ENCODE measurements around the gene FBLN1. TPM values are rescaled to one million over a fixed set of nuclear protein-coding genes. Genes with fewer than 3 reads are reported as not detected.
"Not testable (repeated sequence)": the region's sequence is repeated elsewhere in the genome, so short reads cannot be mapped to it uniquely, and the experiment has no call there.

FBLN1 gene
- total RNA-seq, 1 donor from 2014 or later = 211 TPM

- peak overlapping the region; percentile 49 for H3K4me3 Mint-ChIP-seq (ENCODE audit: unreplicated experiment)
- peak; percentile 97 for DNase-seq (ENCODE audit: extremely low spot score, unreplicated experiment)
- H3K27me3 Mint-ChIP-seq (ENCODE audit: unreplicated experiment) = no peaks in the 10 kb centered on the region
- no peaks in the 10 kb centered on the region for H3K9me3 Mint-ChIP-seq (ENCODE audit: unreplicated experiment)
- H3K36me3 Mint-ChIP-seq (ENCODE audit: unreplicated experiment) = peaks cover 22% of the 10 kb centered on the region
- H3K4me1 Mint-ChIP-seq (ENCODE audit: unreplicated experiment) = peaks cover 48% of the 10 kb centered on the region
- TF ChIP-seq CTCF (IDR thresholded peaks at IDR 0.05) = no peak
- peak overlapping the region; percentile 98 for H3K27ac Mint-ChIP-seq (ENCODE audit: unreplicated experiment)
Measured at GRCh38 chr22:45537734-45538181, 35.1 kb downstream of the FBLN1 start.

GRCh38 chr22:45538281-45538680 lies 35.6 kb downstream of the FBLN1 start:
- H3K27ac Mint-ChIP-seq (ENCODE audit: unreplicated experiment) = peak overlapping the region; percentile 98
- H3K36me3 Mint-ChIP-seq (ENCODE audit: unreplicated experiment) = peaks cover 26% of the 10 kb centered on the region
- DNase-seq (ENCODE audit: extremely low spot score, unreplicated experiment) = no peak
- TF ChIP-seq CTCF (IDR thresholded peaks at IDR 0.05) = no peak
- peak overlapping the region; percentile 49 for H3K4me3 Mint-ChIP-seq (ENCODE audit: unreplicated experiment)
- H3K27me3 Mint-ChIP-seq (ENCODE audit: unreplicated experiment) = no peaks in the 10 kb centered on the region
- H3K9me3 Mint-ChIP-seq (ENCODE audit: unreplicated experiment) = no peaks in the 10 kb centered on the region
- peaks cover 48% of the 10 kb centered on the region for H3K4me1 Mint-ChIP-seq (ENCODE audit: unreplicated experiment)

DNA sequence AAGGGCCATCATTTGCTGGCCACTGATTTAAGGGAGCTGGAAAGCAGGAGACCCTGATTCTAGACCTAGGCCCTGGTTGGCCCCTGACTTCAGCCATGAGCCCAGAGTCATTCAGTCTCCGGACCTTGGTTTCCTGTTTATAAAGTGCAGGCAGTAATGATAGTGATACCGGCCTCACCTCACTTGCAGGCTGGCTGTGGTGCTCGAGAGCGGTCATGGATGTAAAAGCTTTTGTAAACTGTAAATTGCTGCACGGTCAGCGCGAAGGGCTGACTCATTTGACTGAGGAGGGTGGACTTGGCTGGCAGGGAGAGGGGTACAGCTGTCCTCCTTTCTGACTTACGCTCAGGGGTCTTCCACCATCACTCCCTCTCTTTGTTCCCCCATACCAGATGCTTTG lies 37.4 kb downstream of the FBLN1 start:
- H3K27ac Mint-ChIP-seq (ENCODE audit: unreplicated experiment) = peak overlapping the region; percentile 14
- H3K36me3 Mint-ChIP-seq (ENCODE audit: unreplicated experiment) = peaks cover 28% of the 10 kb centered on the region
- no peak overlapping the region for H3K4me3 Mint-ChIP-seq (ENCODE audit: unreplicated experiment)
- TF ChIP-seq CTCF (IDR thresholded peaks at IDR 0.05) = no peak
- no peaks in the 10 kb centered on the region for H3K27me3 Mint-ChIP-seq (ENCODE audit: unreplicated experiment)
- H3K4me1 Mint-ChIP-seq (ENCODE audit: unreplicated experiment) = peaks cover 32% of the 10 kb centered on the region
- no peak for DNase-seq (ENCODE audit: extremely low spot score, unreplicated experiment)
- H3K9me3 Mint-ChIP-seq (ENCODE audit: unreplicated experiment) = no peaks in the 10 kb centered on the region

DNA sequence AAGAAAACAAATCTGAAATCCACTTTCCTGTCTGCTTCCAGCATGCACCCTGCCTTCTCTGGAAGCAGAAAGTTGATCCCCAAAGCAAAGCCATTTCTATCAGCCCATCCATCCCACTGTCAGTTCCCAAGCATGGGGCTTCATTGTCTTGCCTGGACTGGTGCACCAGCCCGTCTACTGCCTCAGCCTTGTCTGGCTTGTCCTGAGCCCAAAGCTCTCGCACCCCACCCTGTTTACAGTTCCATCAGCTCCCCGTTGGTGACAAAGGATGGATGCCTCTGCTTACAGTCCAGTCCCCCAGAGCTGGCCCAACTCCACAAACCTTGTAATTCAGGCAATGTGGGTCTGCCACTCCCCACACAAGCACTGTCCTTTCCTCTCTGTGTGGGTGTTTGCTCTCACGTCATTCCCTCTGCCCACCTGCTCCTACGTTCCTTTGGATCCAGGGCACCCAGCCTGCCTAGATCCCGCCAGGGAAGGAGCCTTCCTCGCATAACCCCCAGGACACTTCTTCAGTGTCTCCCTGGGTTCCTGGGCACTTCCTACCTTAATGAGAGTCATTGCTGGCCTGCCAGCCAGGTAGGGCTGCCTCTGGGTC lies 38.8 kb downstream of the FBLN1 start:
- no peak for DNase-seq (ENCODE audit: extremely low spot score, unreplicated experiment)
- H3K4me1 Mint-ChIP-seq (ENCODE audit: unreplicated experiment) = peaks cover 31% of the 10 kb centered on the region
- no peak for TF ChIP-seq CTCF (IDR thresholded peaks at IDR 0.05)
- no peak overlapping the region for H3K4me3 Mint-ChIP-seq (ENCODE audit: unreplicated experiment)
- H3K9me3 Mint-ChIP-seq (ENCODE audit: unreplicated experiment) = no peaks in the 10 kb centered on the region
- no peaks in the 10 kb centered on the region for H3K27me3 Mint-ChIP-seq (ENCODE audit: unreplicated experiment)
- H3K27ac Mint-ChIP-seq (ENCODE audit: unreplicated experiment) = peak overlapping the region; percentile 44
- peaks cover 33% of the 10 kb centered on the region for H3K36me3 Mint-ChIP-seq (ENCODE audit: unreplicated experiment)

DNA sequence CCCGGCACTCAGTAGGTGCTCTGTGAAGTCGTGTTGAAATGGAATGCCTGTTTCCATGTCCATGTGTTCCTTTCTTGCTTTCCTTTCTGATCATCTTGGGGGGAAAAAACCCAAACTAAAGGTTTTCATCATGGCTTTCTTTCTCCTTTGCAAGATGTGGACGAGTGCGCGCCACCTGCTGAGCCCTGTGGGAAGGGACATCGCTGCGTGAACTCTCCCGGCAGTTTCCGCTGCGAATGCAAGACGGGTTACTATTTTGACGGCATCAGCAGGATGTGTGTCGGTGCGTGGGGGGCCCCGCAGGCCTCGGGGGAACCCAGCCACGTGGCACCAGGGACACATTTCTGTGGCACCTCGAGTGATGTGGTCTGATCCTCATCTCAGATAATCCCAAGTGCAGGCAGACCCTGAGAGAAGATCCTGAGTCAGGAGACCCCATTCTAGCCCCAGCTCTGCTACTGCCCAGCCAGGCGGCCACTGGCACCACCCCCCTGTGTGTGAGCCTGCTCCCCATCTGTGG lies 39.4 kb downstream of the FBLN1 start:
- no peaks in the 10 kb centered on the region for H3K9me3 Mint-ChIP-seq (ENCODE audit: unreplicated experiment)
- peaks cover 36% of the 10 kb centered on the region for H3K36me3 Mint-ChIP-seq (ENCODE audit: unreplicated experiment)
- peaks cover 26% of the 10 kb centered on the region for H3K4me1 Mint-ChIP-seq (ENCODE audit: unreplicated experiment)
- DNase-seq (ENCODE audit: extremely low spot score, unreplicated experiment) = no peak
- peak overlapping the region; percentile 44 for H3K27ac Mint-ChIP-seq (ENCODE audit: unreplicated experiment)
- TF ChIP-seq CTCF (IDR thresholded peaks at IDR 0.05) = no peak
- H3K27me3 Mint-ChIP-seq (ENCODE audit: unreplicated experiment) = no peaks in the 10 kb centered on the region
- H3K4me3 Mint-ChIP-seq (ENCODE audit: unreplicated experiment) = no peak overlapping the region

GRCh38 chr22:45542736-45543135 lies 40.1 kb downstream of the FBLN1 start:
- not testable (repeated sequence) for H3K27ac Mint-ChIP-seq (ENCODE audit: unreplicated experiment)

More at GRCh38 chr22:45542736-45543135, 40.1 kb downstream of the FBLN1 start:
- not testable (repeated sequence) for H3K27me3 Mint-ChIP-seq (ENCODE audit: unreplicated experiment); DNase-seq (ENCODE audit: extremely low spot score, unreplicated experiment); H3K4me3 Mint-ChIP-seq (ENCODE audit: unreplicated experiment); H3K9me3 Mint-ChIP-seq (ENCODE audit: unreplicated experiment)
- Mint-ChIP-seq H3K4me1 (ENCODE audit: unreplicated experiment) (peaks cover 19% of the 10 kb centered on the region), H3K36me3 (ENCODE audit: unreplicated experiment) (peaks cover 38% of the 10 kb centered on the region)

Measured in osteocyte (in vitro differentiated cells).